ENCODE data around the gene ACSL1.

ACSL1 gene

DNA sequence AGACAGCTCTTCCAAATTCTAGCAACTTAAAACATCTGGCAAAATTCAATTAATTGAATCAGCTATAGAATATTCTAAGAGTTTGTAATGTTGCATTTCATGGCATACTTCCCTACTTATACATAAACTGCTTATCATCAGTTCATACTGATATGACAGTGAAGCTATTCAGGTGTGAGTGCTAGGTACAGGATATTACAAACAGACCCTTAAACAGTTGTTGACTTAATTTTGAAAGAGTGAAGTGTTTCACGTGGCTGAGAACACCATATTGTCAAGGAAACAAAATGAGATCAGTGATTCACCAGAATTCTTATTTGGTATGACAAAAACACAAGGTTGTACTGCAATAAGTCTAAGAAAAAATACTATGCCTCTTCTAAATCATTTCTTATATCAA is 119.3 kb downstream of the ACSL1 start:
- no peak for DNase-seq

DNA sequence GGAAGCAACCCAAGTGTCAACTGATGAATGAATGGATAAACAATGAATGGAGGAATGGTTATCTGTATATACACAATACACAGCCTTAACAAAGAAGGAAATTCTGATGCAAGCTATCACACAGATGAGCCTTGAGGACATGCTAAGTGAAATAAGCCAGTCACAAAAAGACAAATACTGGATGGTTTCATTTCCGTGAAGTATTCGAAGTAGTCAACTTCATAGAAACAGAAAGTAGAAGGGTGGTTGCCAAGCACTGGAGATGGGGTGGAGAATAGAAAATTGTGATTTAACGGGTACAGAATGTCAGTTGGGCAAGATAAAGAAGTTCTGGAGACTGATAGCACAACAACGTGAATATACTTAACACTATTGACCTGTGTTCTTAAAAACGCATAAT is 120.1 kb downstream of the ACSL1 start:
- no peak for DNase-seq

Data from activated CD4-positive, CD25-positive, alpha-beta regulatory T cell treated with anti-CD3 and anti-CD28 coated beads, Interleukin-2, amount 50 U/mL, for 72 hours (primary cell).